ENCODE data around the gene GPS2.

GPS2 gene

DNA sequence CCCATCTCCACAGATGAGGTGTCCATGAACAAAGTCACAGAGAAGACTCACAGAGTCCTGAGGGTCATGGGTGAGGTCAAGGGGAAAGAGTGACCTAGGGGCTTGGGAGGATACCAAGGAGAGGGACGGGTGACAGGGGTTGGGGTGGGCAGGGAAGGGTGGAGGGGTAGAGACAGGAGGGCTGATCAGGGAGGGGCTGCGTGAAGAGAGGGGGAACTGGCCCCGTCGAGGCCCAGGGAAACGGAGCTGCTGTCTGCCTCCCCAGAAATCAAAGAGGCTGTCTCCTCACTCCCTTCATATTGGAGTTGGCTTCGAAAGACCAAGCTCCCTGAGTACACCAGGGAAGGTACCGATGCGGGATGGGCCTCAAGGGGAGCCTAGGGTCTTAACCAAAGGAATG lies 40.4 kb upstream of the GPS2 start:
- in situ Hi-C loops (cut with MboI; ENCODE audit: low sequenced_read_pairs, unreplicated experiment), result no loop called here
- TF ChIP-seq CTCF (IDR thresholded peaks at IDR 0.05; ENCODE audit: borderline replicate concordance, control extremely low read depth, extremely low read depth, insufficient read depth, missing control alignments), result no peak
- DNase-seq (ENCODE audit: low spot score), result no peak

- no peak for DNase-seq (ENCODE audit: low spot score)
- in situ Hi-C loops (cut with MboI; ENCODE audit: low sequenced_read_pairs, unreplicated experiment), result no loop called here
- no peak for TF ChIP-seq CTCF (IDR thresholded peaks at IDR 0.05; ENCODE audit: borderline replicate concordance, control extremely low read depth, extremely low read depth, insufficient read depth, missing control alignments)
These were observed 39.9 kb upstream of the GPS2 start, which contains the start of gene TMEM95 for GRCh38 chr17:7355053-7355452. TSS of gene TMEM95 (plus strand) at chr17:7355156. CDS start at chr17:7355205, 49 bp downstream.

GRCh38 chr17:7354262-7354843 lies 39.2 kb upstream of the GPS2 start:
- no peak for TF ChIP-seq CTCF (IDR thresholded peaks at IDR 0.05; ENCODE audit: borderline replicate concordance, control extremely low read depth, extremely low read depth, insufficient read depth, missing control alignments)
- in situ Hi-C loops (cut with MboI; ENCODE audit: low sequenced_read_pairs, unreplicated experiment), result no loop called here
- DNase-seq (ENCODE audit: low spot score), result no peak

DNA sequence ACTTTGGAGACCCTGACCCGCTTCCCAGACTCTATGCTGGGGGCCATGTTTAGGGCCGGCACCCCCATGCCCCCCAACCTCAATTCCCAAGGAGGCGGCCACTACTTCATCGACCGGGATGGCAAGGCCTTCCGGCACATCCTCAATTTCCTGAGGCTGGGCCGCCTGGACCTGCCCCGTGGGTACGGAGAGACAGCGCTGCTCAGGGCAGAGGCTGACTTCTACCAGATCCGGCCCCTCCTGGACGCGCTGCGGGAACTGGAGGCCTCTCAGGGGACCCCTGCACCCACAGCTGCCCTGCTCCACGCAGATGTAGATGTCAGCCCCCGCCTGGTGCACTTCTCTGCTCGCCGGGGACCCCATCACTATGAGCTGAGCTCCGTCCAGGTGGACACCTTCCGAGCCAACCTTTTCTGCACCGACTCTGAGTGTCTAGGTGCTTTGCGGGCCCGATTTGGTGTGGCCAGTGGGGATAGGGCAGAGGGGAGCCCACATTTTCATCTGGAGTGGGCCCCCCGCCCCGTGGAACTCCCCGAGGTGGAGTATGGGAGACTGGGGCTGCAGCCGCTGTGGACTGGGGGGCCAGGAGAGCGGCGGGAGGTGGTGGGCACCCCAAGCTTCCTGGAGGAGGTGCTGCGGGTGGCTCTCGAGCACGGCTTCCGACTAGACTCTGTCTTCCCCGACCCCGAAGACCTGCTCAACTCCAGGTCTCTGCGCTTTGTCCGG lies 37.9 kb upstream of the GPS2 start:
- DNase-seq (ENCODE audit: low spot score), result no peak
- in situ Hi-C loops (cut with MboI; ENCODE audit: low sequenced_read_pairs, unreplicated experiment), result no loop called here
- TF ChIP-seq CTCF (IDR thresholded peaks at IDR 0.05; ENCODE audit: borderline replicate concordance, control extremely low read depth, extremely low read depth, insufficient read depth, missing control alignments), result no peak

DNA sequence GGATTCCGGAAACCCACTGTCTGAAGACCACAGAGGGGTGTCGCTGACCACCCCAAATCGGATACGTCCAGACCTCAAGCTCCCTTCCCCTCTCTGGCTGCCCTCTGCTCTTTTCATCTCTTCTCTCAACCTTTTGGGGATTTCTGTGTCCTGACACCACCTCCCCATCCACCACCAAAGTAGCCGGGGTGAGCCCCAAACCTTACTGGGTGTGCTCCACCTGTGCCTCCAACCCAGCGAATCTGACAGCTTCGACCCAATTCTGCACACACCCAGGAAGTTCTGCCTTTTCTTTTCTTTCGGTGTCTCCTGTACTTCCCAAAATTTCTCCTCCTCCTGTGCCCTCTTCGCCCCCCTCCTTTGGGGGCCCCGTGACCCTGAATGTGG lies 37.3 kb upstream of the GPS2 start:
- in situ Hi-C loops (cut with MboI; ENCODE audit: low sequenced_read_pairs, unreplicated experiment), result no loop called here
- TF ChIP-seq CTCF (IDR thresholded peaks at IDR 0.05; ENCODE audit: borderline replicate concordance, control extremely low read depth, extremely low read depth, insufficient read depth, missing control alignments), result peak; percentile 51
- no peak for DNase-seq (ENCODE audit: low spot score)

DNA sequence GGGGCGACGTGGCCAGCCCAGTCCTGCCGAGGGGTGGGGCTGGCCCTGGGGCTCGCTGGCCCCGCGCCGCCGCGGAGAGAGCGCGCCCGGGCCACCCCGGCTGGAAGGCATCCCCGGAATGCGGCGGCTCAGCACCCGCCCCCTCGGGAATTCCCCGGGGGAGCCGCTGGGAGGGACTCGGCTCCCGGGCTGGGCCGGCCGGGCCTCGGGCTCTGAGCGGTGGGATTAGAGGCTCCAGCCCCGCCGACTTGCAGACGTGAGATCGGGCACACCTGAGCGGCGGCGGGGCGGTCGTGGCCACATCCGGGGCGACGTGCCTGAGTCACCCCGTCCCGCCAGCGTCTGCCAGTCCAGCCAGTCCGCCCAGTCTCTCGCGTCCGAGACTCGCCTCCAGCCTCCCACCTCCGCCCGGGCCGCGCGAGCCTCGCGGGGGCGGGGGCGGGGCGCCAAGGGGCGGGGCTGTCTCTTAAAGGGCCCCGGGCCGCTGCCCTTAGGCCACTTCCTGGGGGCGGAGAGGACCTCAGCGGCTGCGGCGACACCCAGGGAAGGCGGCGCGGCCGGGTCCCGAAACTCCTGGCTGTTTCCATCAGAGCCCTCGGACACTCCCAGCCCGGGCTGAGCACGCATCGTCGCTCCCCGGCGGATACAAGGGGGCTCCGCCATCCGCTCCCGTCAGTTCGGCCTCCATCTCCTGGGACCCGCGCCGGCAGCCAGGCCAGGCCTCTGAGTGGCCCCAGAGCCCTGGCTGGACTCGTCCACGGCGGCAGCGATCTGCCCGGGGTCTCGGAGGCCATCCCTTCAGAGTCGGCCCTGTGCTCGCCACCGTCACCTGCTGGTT lies 36.7 kb upstream of the GPS2 start, which contains the start of gene KCTD11:
KCTD11 (plus strand) TSS at position 498 of the 838 bp plus-strand sequence.
- no peak for TF ChIP-seq CTCF (IDR thresholded peaks at IDR 0.05; ENCODE audit: borderline replicate concordance, control extremely low read depth, extremely low read depth, insufficient read depth, missing control alignments)
- peak; percentile 96 for DNase-seq (ENCODE audit: low spot score)
- in situ Hi-C loops (cut with MboI; ENCODE audit: low sequenced_read_pairs, unreplicated experiment), result no loop called here
